ENCODE measurements around the gene UBE2E3.

DNA sequence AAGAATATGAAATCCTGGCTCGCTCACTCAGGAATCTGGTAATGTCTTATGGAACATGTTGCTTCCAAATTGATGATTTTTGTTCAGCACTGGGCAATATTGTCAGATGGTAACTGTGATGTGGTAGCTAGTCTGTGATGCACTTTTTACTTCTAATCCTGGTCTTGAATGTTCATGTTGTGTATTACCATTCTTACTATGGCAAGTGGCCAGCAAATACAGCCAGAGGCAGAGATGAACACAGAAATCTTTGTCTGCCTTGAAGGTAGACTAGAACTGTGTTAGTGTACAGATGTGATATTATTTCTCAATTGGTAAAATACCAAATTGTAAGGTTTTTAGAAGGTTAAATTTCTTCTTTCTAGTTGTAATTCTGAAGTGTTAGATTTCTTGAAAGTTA, 83.3 kb downstream of the UBE2E3 start:
- TF ChIP-seq CTCF (IDR thresholded peaks at IDR 0.05) (no peak), POLR2A (IDR thresholded peaks at IDR 0.05) (no peak)

All from lower leg skin (tissue), 3 donors.